SH-SY5Y (cell line): ENCODE data around the gene ITGAL.

ENCODE experiments used
- GATA2 ChIP-seq: IDR thresholded peaks from 2 replicates; pipeline ENCODE4 v1.6.1; 2011; ENCODE audit warnings: mild to moderate bottlenecking, low read depth, low read length
- GATA3 ChIP-seq: IDR thresholded peaks from 2 replicates; pipeline ENCODE4 v1.6.1; 2011; ENCODE audit warnings: low read depth, mild to moderate bottlenecking, low read length, moderate library complexity

DNA sequence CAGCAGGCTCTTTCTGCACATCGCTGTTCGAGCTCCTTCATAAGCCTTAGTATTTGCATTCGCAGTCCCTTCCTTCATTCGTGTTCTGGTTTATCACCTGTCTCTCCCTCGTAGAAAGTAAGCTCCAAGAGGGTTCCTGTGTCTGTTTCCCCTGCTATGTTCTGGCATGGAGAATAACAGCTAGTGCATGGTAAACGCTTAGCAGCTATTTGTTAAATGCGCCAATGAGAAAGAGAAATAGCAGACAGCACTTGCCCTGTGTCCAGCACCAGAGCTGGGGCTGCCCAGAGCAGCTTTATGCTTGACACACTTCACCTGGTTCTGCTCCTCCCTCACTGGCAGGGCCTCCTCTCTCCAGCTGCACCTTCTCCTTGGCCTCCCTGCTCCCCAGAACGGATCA lies 93.4 kb downstream of the ITGAL start:
- TF ChIP-seq GATA3 (no peak), GATA2 (no peak)
